ENCODE data around the gene NARS2. TPM values are rescaled to one million over a fixed set of nuclear protein-coding genes. Genes with fewer than 3 reads are reported as not detected.

Gene NARS2
- total RNA-seq, 2 experiments from 2014 or later, result 12.8 to 14.5 TPM

GRCh38 chr11:78395597-78395996 lies 179.1 kb downstream of the NARS2 start:
- POLR2A ChIA-PET, result no interaction called here
- Mint-ChIP-seq H3K9me3 (no peaks in the 10 kb centered on the region), H3K27ac (no peak overlapping the region), H3K36me3 (peaks cover 2% of the 10 kb centered on the region), H3K27me3 (peaks cover 3% of the 10 kb centered on the region), H3K4me1 (peaks cover 17% of the 10 kb centered on the region), H3K4me3 (no peak overlapping the region)
- DNase-seq (no peak), ATAC-seq (ENCODE audit: low read depth) (no peak)

DNA sequence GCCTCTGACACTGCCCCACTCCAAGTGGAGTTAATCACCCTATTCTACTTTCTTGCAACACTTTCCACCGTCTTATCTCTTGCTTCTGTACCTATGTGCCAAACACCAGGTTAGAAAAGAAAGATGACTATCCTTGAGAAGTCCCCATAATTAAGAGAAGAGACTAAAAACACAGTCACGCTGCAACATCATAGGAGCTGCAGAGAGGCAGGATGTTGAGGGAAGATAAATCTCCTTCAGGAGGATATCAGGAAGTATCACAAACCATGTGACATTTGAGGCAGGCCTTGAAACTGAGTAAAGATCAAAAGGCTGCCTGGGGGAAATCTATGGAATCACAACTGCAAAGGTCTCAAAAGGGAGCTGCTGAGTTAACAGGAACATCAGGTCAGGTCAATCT lies 181.8 kb downstream of the NARS2 start:
- POLR2A ChIA-PET, result no interaction called here
- no peak for ATAC-seq (ENCODE audit: low read depth)

DNA sequence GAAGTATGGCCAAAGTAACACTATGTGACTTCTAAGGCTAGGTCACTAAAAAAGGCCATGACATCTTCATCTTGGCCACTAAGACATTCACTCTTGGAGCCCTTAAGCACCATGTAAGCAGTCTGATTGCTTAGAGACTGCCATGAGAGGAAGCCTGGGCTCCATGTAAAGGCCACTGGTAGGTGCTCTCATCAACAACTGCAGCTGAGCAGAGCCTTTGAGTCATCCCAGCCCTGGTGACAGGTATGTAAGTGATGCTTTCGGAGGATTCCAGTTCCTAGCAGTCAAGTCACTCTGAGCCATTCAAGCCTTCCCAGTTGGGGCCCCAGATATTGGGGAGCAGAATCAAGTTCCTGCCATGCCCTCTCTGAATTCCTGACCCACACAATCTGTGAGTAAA lies 183.2 kb downstream of the NARS2 start:
- DNase-seq (no peak), ATAC-seq (ENCODE audit: low read depth) (no peak)
- H3K4me1 Mint-ChIP-seq, result peaks cover 7% of the 10 kb centered on the region
- peaks cover 3% of the 10 kb centered on the region for H3K36me3 Mint-ChIP-seq
- H3K4me3 Mint-ChIP-seq, result no peak overlapping the region
- H3K27ac Mint-ChIP-seq, result no peak overlapping the region
- peaks cover 3% of the 10 kb centered on the region for H3K27me3 Mint-ChIP-seq
- no peaks in the 10 kb centered on the region for H3K9me3 Mint-ChIP-seq
- POLR2A ChIA-PET, result no interaction called here

More for the DNA sequence above, 181.8 kb downstream of the NARS2 start:
- Mint-ChIP-seq H3K9me3 (no peaks in the 10 kb centered on the region), H3K4me3 (no peak overlapping the region), H3K27ac (no peak overlapping the region), H3K4me1 (peaks cover 15% of the 10 kb centered on the region), H3K36me3 (peaks cover 3% of the 10 kb centered on the region), H3K27me3 (peaks cover 3% of the 10 kb centered on the region)
- no peak for DNase-seq

- Mint-ChIP-seq H3K4me1 (peaks cover 5% of the 10 kb centered on the region), H3K9me3 (peaks cover 5% of the 10 kb centered on the region), H3K27ac (no peak overlapping the region), H3K36me3 (peaks cover 3% of the 10 kb centered on the region), H3K27me3 (peaks cover 3% of the 10 kb centered on the region), H3K4me3 (no peak overlapping the region)
- no peak for ATAC-seq (ENCODE audit: low read depth)
- POLR2A ChIA-PET, result no interaction called here
- no peak for DNase-seq
Observed at GRCh38 chr11:78390809-78391208, 183.9 kb downstream of the NARS2 start.

- Mint-ChIP-seq H3K9me3 (peaks cover 22% of the 10 kb centered on the region), H3K4me3 (no peak overlapping the region), H3K36me3 (peaks cover 9% of the 10 kb centered on the region), H3K4me1 (no peaks in the 10 kb centered on the region), H3K27me3 (peaks cover 2% of the 10 kb centered on the region), H3K27ac (no peak overlapping the region)
- ATAC-seq (ENCODE audit: low read depth) (no peak), DNase-seq (no peak)
- POLR2A ChIA-PET, result no interaction called here
Observed at GRCh38 chr11:78386215-78386941, 188.3 kb downstream of the NARS2 start.

Other genes with a start within 250 kb of the NARS2 start
- 1 to 10 TPM; 7.1 to 7.5 TPM for gene GAB2, start 157.0 kb downstream of the NARS2 start, total RNA-seq